Effector memory CD8-positive, alpha-beta T cell (primary cell): Measurements from ENCODE around the gene P2RX1.

Experiments used
- ATAC-seq: fragments of 150-1000 bp; cut with Tn5 transposase; replicated peaks from 2 replicates; pipeline ENCODE4 v1.10.0; 2021; ENCODE audit warnings: mild to moderate bottlenecking, moderate library complexity
- DNase-seq, 3 experiments: peaks; one replicate each; pipeline ENCODE4 v3.0.0; 2021
- H3K27ac Mint-ChIP-seq, 2 donors: one replicate each; pipeline ENCODE4 v1.8.0; 2022; ENCODE audit warnings: mild to moderate bottlenecking in 2 of 2, mixed read lengths in 2 of 2, moderate library complexity in 2 of 2
- H3K27me3 Mint-ChIP-seq, 2 donors: one replicate each; pipeline ENCODE4 v1.8.0; 2022; ENCODE audit warnings: mixed read lengths in 2 of 2
- H3K36me3 Mint-ChIP-seq: one replicate; pipeline ENCODE4 v1.8.0; 2022; ENCODE audit warnings: mild to moderate bottlenecking, moderate library complexity, mixed read lengths; ENCODE audit not compliant: insufficient read depth
- H3K4me1 Mint-ChIP-seq, 2 donors: one replicate each; pipeline ENCODE4 v1.8.0; 2022; ENCODE audit warnings: low read depth in 2 of 2, mixed read lengths in 2 of 2
- H3K4me3 Mint-ChIP-seq, 2 donors: one replicate each; pipeline ENCODE4 v1.8.0; 2022; ENCODE audit warnings: mild to moderate bottlenecking in 2 of 2, mixed read lengths in 2 of 2, moderate library complexity in 2 of 2
- H3K9me3 Mint-ChIP-seq, 2 donors: one replicate each; pipeline ENCODE4 v1.8.0; 2022; ENCODE audit warnings: mixed read lengths in 2 of 2

Gene P2RX1

DNA sequence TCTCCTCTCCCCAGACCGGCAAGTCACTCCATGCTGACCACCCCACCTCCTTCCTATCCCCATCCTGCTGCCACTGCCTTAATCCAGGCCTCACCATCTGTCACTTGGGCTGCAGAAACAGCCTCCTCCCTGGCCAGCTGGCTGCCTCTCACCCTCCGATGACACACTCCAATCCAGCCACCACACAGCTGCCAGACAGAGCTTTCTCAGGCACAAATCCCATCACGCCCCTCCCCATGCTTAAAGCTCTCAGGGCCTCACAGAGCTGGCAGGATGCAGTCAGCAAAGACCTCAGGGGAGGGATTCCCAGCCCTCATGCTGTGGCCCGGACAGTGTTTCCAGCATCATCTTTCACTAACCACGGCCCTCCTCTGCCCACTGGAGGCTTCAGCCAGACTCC lies 37.1 kb downstream of the P2RX1 start:
- H3K27ac Mint-ChIP-seq, result peak overlapping the region; percentile 51 to 63
- no peaks in the 10 kb centered on the region for H3K27me3 Mint-ChIP-seq
- no peaks in the 10 kb centered on the region for H3K9me3 Mint-ChIP-seq
- H3K4me1 Mint-ChIP-seq, result peaks cover 0 to 2% of the 10 kb centered on the region in 2 donors
- H3K4me3 Mint-ChIP-seq, result no peak overlapping the region
- DNase-seq (no peak), ATAC-seq (no peak)
- H3K36me3 Mint-ChIP-seq, result peaks cover 3% of the 10 kb centered on the region

DNA sequence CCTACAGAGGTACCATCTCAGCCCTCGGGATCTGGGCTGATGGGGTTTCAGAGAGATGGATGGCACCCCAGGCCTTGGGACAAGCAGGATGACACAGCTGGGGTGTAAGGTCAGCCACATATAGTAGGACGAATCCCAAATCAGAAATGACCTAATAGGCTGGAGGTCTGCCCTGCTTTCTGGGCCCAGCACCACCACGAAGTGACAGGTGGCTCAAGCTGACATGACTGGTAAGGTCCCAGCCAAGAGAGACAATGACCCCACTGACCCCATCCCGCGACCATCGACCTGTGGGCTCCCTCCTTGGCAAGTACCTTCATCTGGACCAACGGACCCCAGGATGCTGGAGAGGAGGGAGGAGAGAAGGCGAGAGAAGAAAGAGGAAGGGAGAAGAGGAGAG lies 39.0 kb downstream of the P2RX1 start:
- H3K4me3 Mint-ChIP-seq, result no peak overlapping the region
- DNase-seq (no peak), ATAC-seq (no peak)
- H3K4me1 Mint-ChIP-seq, result peaks cover 0 to 2% of the 10 kb centered on the region in 2 donors
- H3K9me3 Mint-ChIP-seq, result no peaks in the 10 kb centered on the region
- H3K36me3 Mint-ChIP-seq, result peaks cover 5% of the 10 kb centered on the region
- H3K27me3 Mint-ChIP-seq, result no peaks in the 10 kb centered on the region
- H3K27ac Mint-ChIP-seq, result no peak overlapping the region

DNA sequence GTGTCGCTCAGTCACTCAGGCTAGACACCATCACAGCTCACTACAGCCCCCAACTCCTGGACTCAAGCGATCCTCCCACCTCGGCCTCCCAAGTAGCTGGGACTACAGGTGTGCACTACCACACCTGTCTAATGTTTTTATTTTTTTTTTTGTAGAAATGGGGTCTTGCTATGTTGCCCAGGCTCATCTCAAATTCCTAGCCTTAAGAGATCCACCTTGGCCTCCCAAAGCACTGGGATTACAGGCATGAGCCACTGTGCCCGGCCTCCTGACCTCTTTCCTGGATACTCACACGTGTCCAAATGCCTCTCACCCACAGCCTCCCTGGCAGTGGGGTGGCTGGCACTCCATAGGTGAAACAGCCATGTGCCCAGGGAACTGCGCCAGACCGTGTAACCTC lies 40.9 kb downstream of the P2RX1 start:
- DNase-seq (no peak), ATAC-seq (no peak)
- H3K4me3 Mint-ChIP-seq, result no peak overlapping the region
- H3K36me3 Mint-ChIP-seq, result peaks cover 8% of the 10 kb centered on the region
- H3K27ac Mint-ChIP-seq, result peak overlapping the region in 1 of 2 donors; percentile 62
- peaks cover 6 to 7% of the 10 kb centered on the region in 2 donors for H3K4me1 Mint-ChIP-seq
- no peaks in the 10 kb centered on the region for H3K9me3 Mint-ChIP-seq
- no peaks in the 10 kb centered on the region for H3K27me3 Mint-ChIP-seq

DNA sequence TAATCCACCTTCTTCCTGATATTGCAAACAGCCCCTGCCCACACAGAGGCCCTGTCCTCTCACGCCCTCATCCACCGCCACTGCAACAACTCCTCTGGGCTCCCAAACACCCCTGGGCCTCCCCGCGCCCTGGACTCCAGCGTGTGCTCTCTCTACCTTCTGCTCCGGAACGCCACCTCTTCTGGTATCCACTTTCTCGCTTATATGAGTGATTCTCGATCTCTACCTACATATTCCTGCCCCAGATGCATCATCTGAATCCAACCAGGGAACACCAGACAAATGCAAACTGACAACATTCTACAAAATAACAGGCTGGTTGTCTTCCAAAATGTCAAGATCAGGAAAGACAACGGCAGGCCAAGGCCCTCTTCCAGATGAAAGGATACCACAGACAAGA lies 42.4 kb downstream of the P2RX1 start:
- H3K9me3 Mint-ChIP-seq, result no peaks in the 10 kb centered on the region
- H3K36me3 Mint-ChIP-seq, result peaks cover 5% of the 10 kb centered on the region
- peaks cover 4 to 7% of the 10 kb centered on the region in 2 donors for H3K4me1 Mint-ChIP-seq
- no peak for DNase-seq
- no peak overlapping the region for H3K27ac Mint-ChIP-seq
- ATAC-seq, result no peak
- H3K27me3 Mint-ChIP-seq, result no peaks in the 10 kb centered on the region
- no peak overlapping the region for H3K4me3 Mint-ChIP-seq

DNA sequence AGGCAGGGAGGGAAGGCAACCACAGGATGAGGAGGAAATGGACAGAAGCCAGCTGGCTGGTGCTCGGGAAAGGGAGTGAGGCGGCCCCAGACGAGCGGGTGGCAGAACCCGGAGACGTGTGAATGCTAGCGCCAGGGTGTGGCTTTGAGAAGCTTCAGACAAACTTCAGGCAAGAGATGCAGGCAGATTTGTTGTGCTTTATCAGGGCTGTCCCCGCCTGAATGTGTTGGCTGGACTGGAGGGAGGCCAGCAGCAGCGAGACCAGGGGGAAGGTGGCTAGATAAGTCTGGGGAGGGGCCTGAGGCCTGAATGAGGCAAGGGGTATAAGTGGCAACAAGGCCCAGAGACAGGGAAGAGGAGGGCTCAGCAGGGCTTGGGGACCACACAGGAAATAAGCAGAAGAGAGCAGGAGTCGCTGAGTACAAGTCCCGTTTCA lies 45.4 kb downstream of the P2RX1 start:
- Mint-ChIP-seq H3K4me3 (peak overlapping the region; percentile 54 to 64), H3K27me3 (no peaks in the 10 kb centered on the region), H3K27ac (peak overlapping the region; percentile 68 to 84), H3K9me3 (no peaks in the 10 kb centered on the region), H3K36me3 (peaks cover 5% of the 10 kb centered on the region), H3K4me1 (peaks cover 4 to 11% of the 10 kb centered on the region in 2 donors)
- ATAC-seq, result peak; percentile 86
- peak in 2 of 3 experiments; percentile 12 to 23 for DNase-seq

- DNase-seq, result no peak
- H3K4me3 Mint-ChIP-seq, result no peak overlapping the region
- peaks cover 5% of the 10 kb centered on the region for H3K36me3 Mint-ChIP-seq
- H3K27me3 Mint-ChIP-seq, result no peaks in the 10 kb centered on the region
- H3K4me1 Mint-ChIP-seq, result peaks cover 4 to 11% of the 10 kb centered on the region in 2 donors
- no peak for ATAC-seq
- H3K27ac Mint-ChIP-seq, result peak overlapping the region in 1 of 2 donors; percentile 60
- H3K9me3 Mint-ChIP-seq, result no peaks in the 10 kb centered on the region
These were observed 48.7 kb downstream of the P2RX1 start for GRCh38 chr17:3867606-3868005.

DNA sequence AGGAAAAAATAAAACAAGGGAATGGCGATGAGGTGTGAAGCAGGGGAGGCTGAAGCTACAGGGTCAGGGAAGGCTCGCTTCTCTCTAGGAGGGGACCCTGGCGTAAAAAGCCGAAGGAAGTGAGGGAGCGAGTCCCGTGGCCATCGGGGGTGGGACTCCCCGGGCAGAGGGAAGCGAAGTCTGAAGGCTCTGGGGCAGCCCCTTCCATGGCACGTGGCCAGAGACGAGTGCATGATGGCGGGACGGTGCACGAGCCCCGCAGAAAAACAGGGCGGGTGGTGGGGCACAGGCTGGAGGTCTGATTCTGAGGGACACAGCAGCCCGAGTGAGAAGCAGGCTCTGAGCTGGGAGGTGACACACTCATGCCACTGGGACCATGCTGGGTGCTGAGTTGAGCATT lies 49.2 kb downstream of the P2RX1 start:
- peaks cover 4 to 11% of the 10 kb centered on the region in 2 donors for H3K4me1 Mint-ChIP-seq
- H3K4me3 Mint-ChIP-seq, result no peak overlapping the region
- no peaks in the 10 kb centered on the region for H3K27me3 Mint-ChIP-seq
- peaks cover 1% of the 10 kb centered on the region for H3K36me3 Mint-ChIP-seq
- ATAC-seq (no peak), DNase-seq (no peak)
- no peaks in the 10 kb centered on the region for H3K9me3 Mint-ChIP-seq
- peak overlapping the region in 1 of 2 donors; percentile 44 for H3K27ac Mint-ChIP-seq

DNA sequence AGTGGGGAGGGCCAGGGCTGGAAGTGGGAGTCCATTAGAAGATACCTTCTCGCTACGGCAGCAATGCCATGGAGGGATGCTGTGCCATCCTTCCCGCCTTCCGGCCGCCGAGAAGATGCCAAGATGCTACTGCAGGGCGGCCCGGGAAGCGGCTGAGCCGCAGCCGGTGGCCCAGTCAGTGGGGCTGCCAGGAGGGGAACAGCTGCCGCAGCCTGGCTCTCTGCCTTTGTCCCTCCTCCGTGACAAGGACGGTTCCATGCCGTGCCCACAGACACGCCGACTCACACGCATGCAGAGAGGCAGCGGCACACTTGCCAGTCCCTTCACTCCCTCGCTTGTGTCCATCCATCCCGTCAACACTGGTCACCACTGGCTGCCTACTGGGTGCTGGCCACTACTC lies 50.0 kb downstream of the P2RX1 start:
- H3K27ac Mint-ChIP-seq, result no peak overlapping the region
- peaks cover 4 to 11% of the 10 kb centered on the region in 2 donors for H3K4me1 Mint-ChIP-seq
- DNase-seq (no peak), ATAC-seq (no peak)
- no peaks in the 10 kb centered on the region for H3K27me3 Mint-ChIP-seq
- no peaks in the 10 kb centered on the region for H3K9me3 Mint-ChIP-seq
- H3K36me3 Mint-ChIP-seq, result no peaks in the 10 kb centered on the region
- no peak overlapping the region for H3K4me3 Mint-ChIP-seq

- Mint-ChIP-seq H3K36me3 (no peaks in the 10 kb centered on the region), H3K27me3 (no peaks in the 10 kb centered on the region), H3K9me3 (no peaks in the 10 kb centered on the region), H3K27ac (no peak overlapping the region), H3K4me3 (no peak overlapping the region), H3K4me1 (peaks cover 0 to 4% of the 10 kb centered on the region in 2 donors)
- ATAC-seq (no peak), DNase-seq (no peak)
These were observed 51.1 kb downstream of the P2RX1 start for GRCh38 chr17:3865176-3865575.

- Mint-ChIP-seq H3K36me3 (no peaks in the 10 kb centered on the region), H3K27ac (no peak overlapping the region), H3K9me3 (no peaks in the 10 kb centered on the region), H3K4me1 (peaks cover 0 to 4% of the 10 kb centered on the region in 2 donors), H3K27me3 (no peaks in the 10 kb centered on the region), H3K4me3 (no peak overlapping the region)
- DNase-seq (no peak), ATAC-seq (no peak)
These were observed 51.7 kb downstream of the P2RX1 start for GRCh38 chr17:3864534-3864933.

DNA sequence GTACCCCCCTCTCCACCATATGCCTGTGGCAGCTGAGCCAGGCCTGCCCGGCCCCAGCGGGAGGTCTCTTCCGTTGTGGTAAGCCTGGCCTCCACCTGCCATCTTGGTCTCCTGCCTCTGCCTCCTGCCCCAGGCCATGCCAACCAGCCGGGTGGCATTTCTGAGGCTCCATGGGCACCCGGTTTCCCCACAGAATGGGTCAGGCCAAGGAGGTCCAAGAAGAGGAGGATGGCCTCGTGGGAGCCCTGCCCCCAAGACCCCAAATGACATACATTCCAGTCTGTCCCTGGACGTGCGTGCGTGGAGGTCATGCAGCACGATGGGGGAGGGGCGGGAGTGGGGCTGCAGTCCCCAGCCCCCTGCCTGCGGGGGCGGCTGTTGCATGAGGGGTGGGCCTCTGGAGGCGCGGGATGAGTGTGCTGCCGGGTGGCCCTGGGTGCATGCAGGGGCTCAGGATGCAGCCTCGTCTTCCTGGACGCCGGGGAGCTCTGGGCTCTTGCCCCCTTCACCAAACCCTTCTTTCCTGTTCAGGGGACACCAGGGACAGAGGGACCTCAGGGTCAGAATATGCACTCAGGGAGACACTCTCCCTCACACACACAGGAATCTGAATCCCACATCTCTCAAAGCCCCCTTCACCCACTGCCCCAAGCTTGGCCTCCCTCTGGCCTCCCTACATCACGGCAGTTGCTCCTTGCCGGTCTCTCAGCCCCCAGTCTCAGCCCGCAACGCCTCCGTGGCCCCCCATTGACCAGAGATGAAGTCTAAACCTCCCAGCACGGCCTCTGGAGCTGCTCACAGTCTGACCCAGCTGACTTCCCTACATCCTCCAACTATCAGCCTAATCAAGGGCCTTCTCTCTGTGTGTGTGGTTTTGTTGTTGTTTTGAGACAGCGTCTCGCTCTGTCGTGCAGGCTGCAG lies 54.2 kb downstream of the P2RX1 start:
- Mint-ChIP-seq H3K27ac (no peak overlapping the region), H3K27me3 (peaks cover 3 to 4% of the 10 kb centered on the region in 2 donors), H3K4me1 (peaks cover 0 to 3% of the 10 kb centered on the region in 2 donors), H3K9me3 (no peaks in the 10 kb centered on the region), H3K4me3 (no peak overlapping the region), H3K36me3 (no peaks in the 10 kb centered on the region)
- DNase-seq (no peak), ATAC-seq (no peak)

DNA sequence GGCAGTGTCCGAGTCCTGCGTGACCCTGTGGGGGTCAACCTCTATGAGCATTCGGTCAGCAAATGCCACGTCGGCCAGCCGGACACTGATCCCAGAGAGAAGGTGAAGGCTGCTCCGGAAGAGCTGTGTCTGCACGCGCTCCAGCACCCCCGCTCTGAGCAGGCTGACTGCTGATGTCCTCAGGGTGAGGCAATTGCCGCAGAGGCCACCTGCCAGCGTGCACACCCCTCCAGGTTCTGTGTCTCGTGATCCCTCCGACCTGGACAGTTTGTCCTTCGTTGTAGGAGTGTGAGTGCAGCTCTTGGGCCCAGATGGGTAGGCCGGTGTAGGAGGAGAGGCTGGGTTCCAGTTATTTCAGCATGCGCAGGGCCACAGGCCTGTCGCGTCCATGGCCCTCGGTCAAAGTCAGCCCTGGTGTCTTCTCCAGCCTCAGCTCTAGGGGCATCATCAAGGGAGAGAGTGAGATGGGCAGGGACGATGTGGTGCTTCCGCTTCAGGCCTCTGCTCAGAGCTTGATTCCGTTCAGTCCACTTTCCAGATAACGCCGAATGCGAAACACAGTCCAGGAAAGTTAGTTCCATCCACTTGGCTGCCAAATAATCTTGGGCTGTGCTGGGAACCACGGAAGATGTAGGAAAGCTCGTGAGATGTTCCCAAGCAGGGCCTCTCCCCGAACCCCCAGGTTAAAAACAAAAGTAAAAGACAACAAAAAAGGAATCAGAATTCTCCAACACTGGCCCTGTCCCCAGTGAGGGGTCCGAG lies 55.1 kb downstream of the P2RX1 start:
- H3K27ac Mint-ChIP-seq, result no peak overlapping the region
- H3K9me3 Mint-ChIP-seq, result no peaks in the 10 kb centered on the region
- H3K4me3 Mint-ChIP-seq, result no peak overlapping the region
- no peaks in the 10 kb centered on the region for H3K4me1 Mint-ChIP-seq
- no peaks in the 10 kb centered on the region for H3K36me3 Mint-ChIP-seq
- H3K27me3 Mint-ChIP-seq, result peaks cover 6 to 8% of the 10 kb centered on the region in 2 donors
- DNase-seq (no peak), ATAC-seq (no peak)

DNA sequence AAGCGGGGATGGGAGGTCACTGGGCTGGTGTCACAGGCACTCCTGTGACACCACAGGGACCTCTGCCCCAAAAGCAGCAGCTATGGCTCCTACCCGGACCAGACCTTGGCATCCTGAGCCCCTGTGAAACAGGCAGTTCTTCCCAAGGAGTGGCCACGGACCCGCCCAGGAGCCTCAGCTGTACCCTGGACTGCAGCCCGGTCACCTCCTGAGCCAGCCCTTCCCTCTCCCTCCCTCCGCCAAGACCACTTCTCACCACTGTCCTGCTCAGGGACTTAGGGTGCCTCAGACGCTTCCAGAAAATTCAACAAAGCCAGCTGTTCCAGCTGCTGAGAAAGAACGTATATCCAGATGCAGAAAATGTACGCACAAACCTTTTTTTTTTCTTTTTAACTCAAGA lies 56.3 kb downstream of the P2RX1 start:
- H3K4me3 Mint-ChIP-seq, result no peak overlapping the region
- no peak overlapping the region for H3K27ac Mint-ChIP-seq
- H3K4me1 Mint-ChIP-seq, result no peaks in the 10 kb centered on the region
- ATAC-seq (no peak), DNase-seq (no peak)
- no peaks in the 10 kb centered on the region for H3K36me3 Mint-ChIP-seq
- no peaks in the 10 kb centered on the region for H3K9me3 Mint-ChIP-seq
- peaks cover 6 to 8% of the 10 kb centered on the region in 2 donors for H3K27me3 Mint-ChIP-seq
